ENCODE data around the gene ZCCHC4.

The ZCCHC4 gene

DNA sequence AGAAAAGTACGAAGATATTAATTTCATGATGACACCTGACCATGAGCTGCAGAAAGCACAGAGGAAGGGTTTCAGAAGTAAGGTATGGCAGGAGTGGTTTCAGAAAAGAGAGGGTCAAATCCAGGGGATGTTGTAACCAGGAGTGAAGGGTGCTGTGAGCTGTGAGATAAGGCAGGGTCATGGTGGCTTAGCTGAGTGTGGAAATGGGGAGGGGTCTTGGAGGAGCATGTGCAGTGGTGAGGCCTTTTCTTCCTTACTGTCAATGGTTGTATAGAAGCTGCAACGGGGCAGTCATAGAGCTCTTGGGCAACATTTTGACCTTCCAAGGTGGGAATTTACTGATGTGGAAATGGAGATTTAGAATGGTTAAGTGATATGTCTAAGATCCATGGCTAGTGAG is 67.0 kb downstream of the ZCCHC4 start:
- no peak for DNase-seq

DNA sequence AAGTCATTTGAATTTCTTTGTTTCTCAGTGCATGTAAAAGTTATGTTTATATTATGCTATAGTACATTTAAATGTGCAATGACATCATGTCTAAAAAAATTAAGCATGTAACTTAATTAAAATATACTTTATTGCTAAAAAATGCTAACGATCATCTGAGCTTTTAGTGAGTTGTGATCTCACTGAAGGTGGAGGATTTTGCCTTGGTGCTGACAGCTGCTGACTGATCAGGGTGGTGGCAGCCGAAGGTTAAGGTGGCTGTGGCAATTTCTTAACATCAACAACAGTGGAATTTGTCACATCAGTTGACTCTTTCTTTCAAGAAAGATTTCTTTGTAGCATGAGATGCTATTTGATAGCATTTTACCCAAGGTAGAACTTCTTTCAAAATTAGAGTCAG is 71.1 kb downstream of the ZCCHC4 start:
- DNase-seq, result no peak

DNA sequence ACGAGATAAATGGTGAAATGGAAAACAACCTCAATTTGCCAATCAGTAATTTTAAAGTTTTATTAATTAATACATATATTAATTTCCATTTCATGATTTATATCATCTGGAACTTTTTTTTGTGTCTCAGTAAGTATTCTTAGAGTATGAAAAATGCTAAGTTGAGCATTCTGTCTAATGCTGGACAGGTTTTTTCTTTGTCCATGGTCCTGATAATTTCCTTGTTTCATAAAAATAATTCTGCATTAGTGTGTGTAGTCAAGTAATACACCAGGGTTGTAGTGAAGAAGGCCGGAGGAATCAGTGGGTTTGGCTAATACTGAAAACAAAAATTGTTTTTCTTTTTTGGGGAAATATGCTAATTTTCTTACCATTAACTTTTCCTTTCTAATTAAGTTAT is 74.4 kb downstream of the ZCCHC4 start:
- DNase-seq, result no peak

DNA sequence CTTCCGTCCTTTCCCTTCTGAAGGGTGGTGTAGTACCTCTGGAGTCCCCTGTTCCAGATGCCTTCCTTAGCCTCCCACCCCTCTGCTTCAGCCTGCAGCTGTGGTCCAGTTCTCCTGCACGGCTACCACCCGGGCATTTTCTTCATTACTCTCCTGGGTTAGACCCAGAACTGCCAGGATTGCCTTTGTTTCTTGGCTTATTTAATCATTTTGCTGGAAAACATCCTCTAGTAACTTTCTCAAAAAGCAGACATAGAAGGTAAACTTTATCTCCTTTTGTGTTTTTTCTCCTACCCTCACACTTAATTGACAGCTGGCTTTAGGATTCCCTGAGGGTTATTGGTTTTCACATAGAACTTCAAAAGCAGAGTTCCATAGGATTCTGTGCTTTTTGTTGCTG is 84.7 kb downstream of the ZCCHC4 start:
- DNase-seq, result no peak

DNA sequence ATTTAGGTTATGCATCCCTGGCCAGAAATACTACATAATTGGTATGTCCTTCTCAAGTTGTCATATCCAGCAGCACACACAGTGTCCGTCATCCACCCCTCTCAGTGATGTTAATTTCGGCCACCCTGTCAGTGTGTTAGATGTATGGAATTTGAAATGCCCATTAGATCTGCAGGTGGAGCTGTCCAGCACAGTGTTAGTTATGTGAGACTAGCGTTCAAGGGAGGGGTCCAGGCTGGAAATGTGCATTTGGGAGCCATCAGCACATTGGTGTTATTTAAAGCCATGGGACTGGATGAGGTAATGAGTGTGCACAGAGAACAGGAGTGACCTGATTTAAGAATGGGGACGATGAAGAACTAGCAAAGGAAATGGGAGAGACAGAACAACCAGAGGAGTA is 86.9 kb downstream of the ZCCHC4 start:
- no peak for DNase-seq

DNA sequence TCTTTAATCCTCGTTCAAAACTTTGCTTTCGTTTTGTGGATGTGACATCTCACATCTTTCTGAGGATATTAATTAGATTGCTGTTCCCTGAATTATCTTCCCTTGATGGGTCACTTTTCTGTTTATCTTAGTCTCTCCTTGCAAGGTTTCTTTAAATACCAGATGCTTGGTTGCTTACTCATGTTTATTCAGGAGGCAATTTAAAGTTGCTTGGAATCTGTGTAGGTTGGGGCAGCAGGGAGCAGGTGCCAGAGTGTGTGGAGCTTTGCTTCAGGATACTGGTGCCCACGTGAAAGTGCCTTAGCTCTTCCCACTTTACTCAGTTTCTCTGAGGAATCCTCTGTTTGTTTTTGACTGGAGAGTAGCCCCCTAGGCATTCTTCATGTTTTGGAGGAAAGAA is 88.5 kb downstream of the ZCCHC4 start:
- no peak for DNase-seq

DNA sequence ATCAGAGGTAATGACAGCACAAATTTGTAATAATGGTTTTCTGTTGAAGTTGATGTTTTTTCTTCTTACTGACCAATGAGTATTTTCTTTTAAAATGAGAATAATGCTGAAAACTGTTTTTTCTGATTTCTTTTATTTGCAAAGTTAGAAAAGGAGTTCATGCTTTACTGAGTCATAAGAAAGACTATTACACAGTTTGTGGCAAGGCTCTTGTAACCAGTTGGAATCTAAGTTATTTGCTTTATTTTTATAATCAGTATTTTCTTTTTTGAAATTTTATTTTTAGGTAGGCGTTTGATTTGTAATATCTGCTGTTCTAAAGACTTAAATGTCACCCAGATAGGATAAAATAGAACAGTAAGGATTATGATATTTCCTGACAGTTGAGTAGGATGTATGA is 89.9 kb downstream of the ZCCHC4 start:
- DNase-seq, result no peak

DNA sequence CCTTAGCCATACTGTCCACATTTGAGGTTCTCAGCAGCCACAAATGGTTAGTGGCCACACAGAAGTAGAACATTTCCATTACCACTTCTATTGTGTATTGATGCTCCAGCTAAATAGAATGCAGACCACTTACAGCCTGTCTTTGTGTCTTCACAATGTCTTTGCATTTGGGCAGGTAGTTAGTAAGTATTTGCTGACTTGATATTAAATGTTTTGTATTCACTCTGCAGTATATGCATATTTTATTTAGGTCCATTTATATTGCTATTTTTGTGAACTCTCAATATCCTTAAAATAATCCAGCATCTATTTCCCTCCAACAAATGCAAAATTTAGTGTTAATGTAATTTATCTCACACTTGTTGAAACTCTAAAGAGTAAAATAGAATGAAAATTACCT is 91.1 kb downstream of the ZCCHC4 start:
- DNase-seq, result no peak

DNA sequence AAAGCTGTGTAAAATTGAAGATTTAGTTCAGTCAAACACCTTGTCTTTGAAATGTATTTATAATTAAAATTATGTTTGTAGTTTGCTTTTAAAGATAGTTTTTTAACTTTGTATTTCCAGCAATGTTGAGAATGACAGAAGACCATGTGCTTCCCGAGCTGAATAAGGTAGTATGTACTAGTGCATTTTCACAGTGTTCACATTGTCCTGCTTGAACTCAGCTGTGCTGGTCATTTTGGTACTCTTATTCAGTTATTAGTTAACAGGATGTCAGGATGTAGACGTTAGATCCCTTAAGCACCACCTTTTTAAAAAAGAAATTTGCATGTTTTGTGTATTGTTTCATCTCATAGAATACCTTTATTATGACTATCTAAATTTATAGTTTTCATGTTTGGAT is 92.9 kb downstream of the ZCCHC4 start:
- no peak for DNase-seq

DNA sequence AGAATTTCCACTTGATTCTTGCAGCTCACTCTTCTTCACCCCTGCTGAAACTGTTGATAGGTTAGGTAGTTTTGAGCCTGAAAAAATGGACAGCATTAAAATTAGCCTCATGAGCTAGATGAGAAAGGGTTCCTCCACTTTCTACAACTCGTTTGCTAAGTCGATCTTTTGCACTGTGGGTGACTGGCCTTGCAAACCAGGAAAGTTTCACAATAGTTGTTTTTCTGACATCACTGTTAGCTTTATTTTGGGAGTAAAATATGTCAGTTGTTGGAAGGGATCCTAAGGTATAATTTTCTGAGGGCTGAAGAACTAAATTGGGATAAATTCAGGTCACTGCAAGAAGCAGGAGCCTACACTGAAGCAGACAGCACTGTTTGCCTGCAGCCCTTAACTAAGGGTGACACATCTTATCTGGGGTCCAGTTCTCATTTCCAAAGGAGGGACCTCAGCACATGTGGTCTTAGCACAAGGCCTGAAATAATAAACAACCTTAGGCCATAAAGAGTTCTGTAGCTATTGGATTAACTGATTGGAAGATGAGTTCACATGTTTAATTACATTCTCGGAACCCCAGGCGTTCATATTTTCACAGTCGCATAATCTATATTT is 93.6 kb downstream of the ZCCHC4 start:
- no peak for DNase-seq

DNA sequence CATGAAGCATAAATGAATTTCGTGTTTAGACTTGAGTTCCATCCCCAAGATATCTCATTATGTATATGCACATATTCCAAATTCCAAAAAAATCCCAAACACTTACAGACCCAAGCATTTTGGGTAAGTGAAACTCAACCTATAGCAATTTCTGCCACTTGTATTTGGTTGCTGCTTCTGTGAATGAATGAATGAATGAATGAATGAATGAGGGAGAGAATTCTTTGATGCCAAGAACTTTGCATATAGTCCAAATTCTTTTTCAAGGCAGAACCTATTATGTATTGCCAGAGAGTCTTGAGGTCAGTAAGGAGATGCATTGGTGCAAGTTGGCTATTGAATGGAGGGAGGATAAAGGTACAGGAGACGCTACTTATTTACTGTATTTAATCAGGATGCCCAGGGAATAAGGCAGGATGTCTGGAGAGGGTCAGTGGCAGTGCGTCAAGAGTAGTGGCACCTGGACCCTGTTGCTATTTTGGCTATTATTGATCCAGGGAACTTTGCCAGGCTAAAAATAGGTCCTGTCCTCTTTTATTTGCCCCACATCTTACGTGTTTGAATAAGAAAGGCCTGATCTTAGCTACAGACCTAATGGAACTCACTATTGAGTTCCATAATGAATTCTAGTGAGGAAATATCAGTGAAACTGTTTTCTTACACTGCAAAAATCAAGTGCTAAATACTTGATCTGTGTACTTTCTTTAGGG is 98.4 kb downstream of the ZCCHC4 start:
- no peak for DNase-seq

DNA sequence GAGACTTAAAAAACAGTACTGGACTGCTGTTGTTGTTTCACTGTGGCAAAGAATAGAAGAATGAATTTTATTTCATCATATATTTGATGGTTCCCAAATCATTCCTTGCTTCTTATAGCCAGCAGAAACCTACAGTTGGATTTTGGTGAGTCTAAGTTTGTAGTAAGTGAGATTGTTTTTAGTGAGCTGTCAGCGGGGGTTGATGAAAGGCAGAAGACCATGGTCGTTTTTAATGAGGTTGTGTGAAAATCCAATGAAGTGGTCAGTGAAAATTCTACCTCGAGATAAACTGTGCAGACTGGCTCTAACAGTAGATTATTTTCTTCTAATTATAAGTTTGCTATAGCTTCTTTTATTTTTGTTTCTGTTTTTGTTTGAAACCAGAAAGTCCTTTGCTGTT is 100.7 kb downstream of the ZCCHC4 start:
- DNase-seq, result no peak

DNA sequence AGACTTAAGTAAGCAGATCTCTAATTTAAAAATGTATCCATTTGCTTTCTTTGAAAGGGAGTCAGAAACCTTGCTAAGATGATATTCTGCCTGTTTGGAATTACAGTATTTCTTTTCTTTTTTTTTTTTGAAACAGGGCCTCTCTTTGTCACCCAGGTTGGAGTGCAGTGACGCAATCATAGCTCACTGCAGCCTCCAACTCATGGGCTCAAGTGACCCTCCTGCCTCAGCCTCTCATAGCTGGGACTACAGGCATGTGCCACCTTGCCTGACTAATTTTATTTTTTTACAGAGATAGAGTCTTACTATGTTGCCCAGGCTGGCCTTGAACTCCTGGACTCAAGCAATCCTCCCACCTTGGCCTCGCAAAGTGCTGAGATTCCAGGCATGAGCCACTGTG is 104.4 kb downstream of the ZCCHC4 start:
- DNase-seq, result no peak

Measured in stimulated activated naive CD4-positive, alpha-beta T cell treated with Interleukin-2 at 50 U/mL for 16 hours (primary cell).